HUES48 (cell line): Measurements from ENCODE around the gene SPI1.

Source experiments
- H3K27ac ChIP-seq: one replicate; pipeline ENCODE4 v1.7.0; 2013; ENCODE audit warnings: low read depth, low read length, inconsistent platforms
- H3K27me3 ChIP-seq: 2 replicates; pipeline ENCODE4 v1.6.1; 2013; ENCODE audit warnings: mild to moderate bottlenecking, low read length; ENCODE audit not compliant: control insufficient read depth, insufficient read depth
- H3K36me3 ChIP-seq: 2 replicates; pipeline ENCODE4 v1.6.1; 2013; ENCODE audit warnings: low read length; ENCODE audit not compliant: control insufficient read depth, insufficient read depth
- H3K4me1 ChIP-seq: 2 replicates; pipeline ENCODE4 v1.6.1; 2013; ENCODE audit warnings: mild to moderate bottlenecking, low read length; ENCODE audit not compliant: control insufficient read depth, insufficient read depth
- H3K4me3 ChIP-seq: 2 replicates; pipeline ENCODE4 v1.5.1; 2013; ENCODE audit warnings: mild to moderate bottlenecking, low read depth, low read length
- H3K9ac ChIP-seq: 2 replicates; pipeline ENCODE4 v1.6.1; 2013; ENCODE audit warnings: mild to moderate bottlenecking, low read depth, low read length, moderate library complexity
- H3K9me3 ChIP-seq: 2 replicates; pipeline ENCODE4 v1.6.1; 2013; ENCODE audit warnings: low read length; ENCODE audit not compliant: control insufficient read depth, insufficient read depth

SPI1 gene

DNA sequence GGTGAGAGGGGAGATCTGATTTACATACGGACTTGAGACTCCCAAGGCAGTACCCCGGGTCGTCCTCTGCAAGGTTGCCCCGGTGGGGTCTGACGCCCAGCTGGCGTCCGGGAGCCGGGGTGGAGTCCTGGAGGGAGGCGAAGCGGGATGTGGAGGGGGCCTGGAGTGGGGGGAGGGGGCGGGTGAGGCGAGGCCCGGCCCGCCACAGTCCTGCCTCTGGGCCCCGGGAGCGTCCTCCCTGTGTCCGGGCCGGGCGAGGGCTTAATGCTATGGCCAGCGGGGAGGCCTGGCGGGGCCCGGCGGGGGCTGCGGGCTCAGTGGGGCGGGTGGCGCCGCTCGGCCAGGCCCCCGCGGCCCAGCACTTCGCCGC lies 23.4 kb downstream of the SPI1 start:
- Histone ChIP-seq H3K4me1 (peaks cover 6% of the 10 kb centered on the region), H3K36me3 (no peaks in the 10 kb centered on the region), H3K9ac (no peak overlapping the region), H3K27ac (peak overlapping the region; percentile 40), H3K4me3 (peak overlapping the region; percentile 46), H3K9me3 (no peaks in the 10 kb centered on the region), H3K27me3 (no peaks in the 10 kb centered on the region)

DNA sequence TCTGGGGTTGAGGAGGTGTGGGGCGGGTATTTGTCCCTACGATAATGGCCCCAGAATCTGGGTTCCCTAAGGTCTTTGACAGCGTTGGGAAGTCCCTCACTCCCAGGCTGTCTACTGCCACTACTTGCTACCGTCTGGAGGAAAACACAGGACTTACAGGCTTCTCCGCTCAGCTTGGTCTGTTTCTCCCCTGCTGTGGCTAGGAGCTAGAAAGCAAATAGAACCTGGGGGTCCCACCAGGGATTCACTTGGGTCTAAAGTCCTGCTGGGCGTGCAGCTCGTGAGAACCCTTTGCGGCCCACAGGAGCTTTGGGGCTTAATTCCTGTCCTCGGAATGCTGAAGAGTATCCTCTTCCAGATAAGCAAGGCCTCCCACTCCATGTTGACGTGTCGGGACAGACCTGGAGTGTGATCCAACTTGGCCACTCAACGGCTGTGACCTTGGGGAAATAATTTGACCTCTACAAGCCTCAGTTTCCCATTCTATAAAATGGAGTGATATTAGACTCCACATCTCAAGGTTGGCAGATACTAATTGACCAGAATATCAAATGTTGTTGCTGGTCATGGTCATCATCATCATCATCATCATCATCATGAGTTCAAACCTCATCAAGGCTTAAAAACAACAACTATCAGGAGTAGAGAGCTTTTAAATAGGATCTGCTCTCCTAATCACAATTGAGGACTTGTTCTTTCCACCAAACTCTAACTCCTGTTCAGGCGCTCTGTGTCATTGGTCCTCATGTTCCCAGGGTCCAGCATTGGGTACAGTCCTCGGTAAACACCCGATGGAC lies 24.2 kb downstream of the SPI1 start:
- Histone ChIP-seq H3K36me3 (no peaks in the 10 kb centered on the region), H3K4me3 (peak overlapping the region; percentile 46), H3K27ac (no peak overlapping the region), H3K27me3 (no peaks in the 10 kb centered on the region), H3K9me3 (no peaks in the 10 kb centered on the region), H3K4me1 (peaks cover 6% of the 10 kb centered on the region), H3K9ac (no peak overlapping the region)

DNA sequence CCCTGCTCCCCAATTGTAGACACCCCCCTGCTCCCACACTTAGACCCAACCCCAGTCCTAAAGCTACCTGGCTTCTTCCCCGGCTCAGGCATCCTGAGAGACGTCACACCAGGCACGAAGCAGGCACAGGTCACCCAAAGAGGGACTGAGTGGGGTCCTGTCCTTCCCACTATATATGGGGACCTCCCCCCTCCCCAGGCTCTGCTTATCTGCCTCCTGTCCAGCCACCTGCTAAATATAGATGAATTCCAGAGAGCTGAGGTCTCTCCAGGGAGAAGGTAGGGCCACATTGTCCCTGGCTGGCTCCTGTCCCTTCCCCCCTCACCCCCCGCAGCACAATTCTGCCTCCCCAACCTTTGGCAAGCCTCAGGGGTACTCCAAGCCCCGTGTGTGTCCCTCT lies 25.8 kb downstream of the SPI1 start, which contains the start of gene MYBPC3:
MYBPC3 (minus strand) TSS at position 147 of the 400 bp plus-strand sequence; CDS start at position 92, 55 bp downstream.
- H3K4me3 ChIP-seq: no peak within 1 kb of the TSS
- no peak within 1 kb of the TSS for H3K9ac ChIP-seq
- H3K27me3 ChIP-seq: no peaks in the 10 kb centered on the region
- H3K9me3 ChIP-seq: no peaks in the 10 kb centered on the region
- peaks cover 6% of the 10 kb centered on the region for H3K4me1 ChIP-seq
- H3K27ac ChIP-seq: no peak within 1 kb of the TSS
- H3K36me3 ChIP-seq: no peaks in the 10 kb centered on the region

DNA sequence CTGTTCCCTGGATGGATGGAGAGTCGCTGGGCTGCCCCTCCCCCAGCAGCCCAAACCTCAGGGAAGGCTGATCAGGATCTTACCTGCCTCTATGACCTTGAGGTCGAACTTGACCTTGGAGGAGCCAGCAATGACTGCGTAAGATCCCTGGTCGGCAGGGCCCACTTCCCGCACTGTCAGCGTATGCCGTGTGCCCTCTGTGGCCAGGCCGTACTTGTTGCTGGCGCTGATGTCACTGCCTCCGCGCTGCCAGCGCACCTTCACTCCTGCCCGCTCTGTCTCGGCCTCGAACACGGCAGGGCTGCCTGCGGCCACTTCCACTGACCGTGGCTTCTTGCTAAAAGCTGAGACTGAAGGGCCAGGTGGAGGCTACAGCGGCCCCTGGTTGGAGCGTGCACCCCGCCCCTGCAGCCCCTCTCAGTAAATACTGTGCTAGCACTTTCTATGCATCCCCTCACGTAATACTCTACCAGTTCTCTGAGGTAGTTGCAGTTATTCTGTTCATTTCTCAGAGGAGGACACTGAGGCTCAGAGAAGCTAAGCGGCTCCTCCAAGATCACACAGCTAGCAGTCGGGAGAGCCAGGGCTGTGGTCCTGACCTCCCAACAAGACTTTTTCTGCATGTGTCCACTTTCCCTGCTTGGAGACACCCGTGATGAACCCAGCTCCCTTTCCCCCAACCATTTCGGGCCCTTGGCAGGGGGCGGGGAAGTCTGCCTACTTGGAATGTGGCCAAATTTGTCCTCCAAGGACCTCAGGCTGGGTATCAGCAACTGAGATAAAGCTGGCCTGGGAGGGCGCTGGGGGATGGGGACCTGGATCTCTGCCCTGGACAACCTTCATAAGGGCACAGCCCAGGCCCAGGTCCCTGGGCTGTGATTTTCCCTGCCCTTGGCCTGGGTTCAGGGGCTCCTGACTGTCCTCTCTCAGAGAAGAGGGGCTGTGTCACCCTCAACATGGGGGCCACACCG lies 26.9 kb downstream of the SPI1 start:
- Histone ChIP-seq H3K9me3 (no peaks in the 10 kb centered on the region), H3K9ac (0 out of 2 replicates have a peak overlapping the region, but pooled peaks have one; percentile 17), H3K4me1 (peaks cover 6% of the 10 kb centered on the region), H3K4me3 (no peak overlapping the region), H3K27ac (no peak overlapping the region), H3K36me3 (no peaks in the 10 kb centered on the region), H3K27me3 (no peaks in the 10 kb centered on the region)

DNA sequence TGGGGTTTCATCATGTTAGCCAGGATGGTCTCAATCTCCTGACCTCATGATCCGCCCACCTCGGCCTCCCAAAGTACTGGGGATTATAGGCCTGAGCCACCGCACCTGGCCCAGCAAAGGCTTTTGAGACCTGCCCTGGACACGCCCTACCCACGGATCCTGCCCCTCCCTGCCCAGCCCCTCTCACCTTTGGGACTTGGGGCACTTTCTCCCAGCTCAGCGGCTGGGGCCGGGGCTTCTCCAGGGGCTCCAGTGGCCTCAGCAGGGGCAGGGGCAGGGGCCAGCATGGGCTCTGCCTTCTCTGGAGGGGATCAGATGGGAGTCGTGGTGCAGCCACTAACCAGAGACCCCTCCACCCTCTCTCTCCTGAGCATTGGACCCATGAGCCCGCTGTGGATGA lies 28.0 kb downstream of the SPI1 start:
- Histone ChIP-seq H3K9me3 (no peaks in the 10 kb centered on the region), H3K4me3 (no peak overlapping the region), H3K9ac (no peak overlapping the region), H3K27ac (no peak overlapping the region), H3K27me3 (no peaks in the 10 kb centered on the region), H3K4me1 (peaks cover 6% of the 10 kb centered on the region), H3K36me3 (no peaks in the 10 kb centered on the region)

DNA sequence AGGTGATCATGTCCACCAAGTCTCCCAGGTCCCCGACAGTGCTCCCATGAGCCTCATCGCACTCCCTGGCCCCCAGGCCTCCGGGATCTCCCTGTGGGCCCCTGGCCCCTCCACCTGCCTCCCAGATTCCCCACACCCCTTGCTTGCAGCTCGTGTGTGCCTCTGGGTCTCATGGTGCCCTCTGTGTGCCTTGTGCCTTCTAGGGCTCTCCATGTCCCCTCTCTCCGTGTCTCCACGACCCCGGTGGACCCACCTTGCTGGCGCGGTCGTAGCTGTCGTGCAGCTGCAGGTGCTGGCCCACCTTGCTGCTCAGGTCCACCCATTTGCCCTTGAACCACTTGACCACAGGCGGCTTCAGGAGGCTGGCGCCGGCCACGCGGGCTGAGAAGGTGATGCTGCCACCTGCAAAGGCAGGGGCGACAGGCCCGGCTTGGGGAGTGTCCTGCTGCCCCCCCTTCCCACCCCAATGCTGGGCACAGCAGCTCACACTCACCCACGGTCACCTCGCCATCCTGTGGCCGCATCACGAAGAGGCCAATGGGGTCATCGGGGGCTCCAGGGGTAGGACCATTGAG lies 28.7 kb downstream of the SPI1 start:
- Histone ChIP-seq H3K9me3 (no peaks in the 10 kb centered on the region), H3K27ac (no peak overlapping the region), H3K27me3 (no peaks in the 10 kb centered on the region), H3K4me1 (peaks cover 6% of the 10 kb centered on the region), H3K9ac (no peak overlapping the region), H3K36me3 (no peaks in the 10 kb centered on the region), H3K4me3 (no peak overlapping the region)

DNA sequence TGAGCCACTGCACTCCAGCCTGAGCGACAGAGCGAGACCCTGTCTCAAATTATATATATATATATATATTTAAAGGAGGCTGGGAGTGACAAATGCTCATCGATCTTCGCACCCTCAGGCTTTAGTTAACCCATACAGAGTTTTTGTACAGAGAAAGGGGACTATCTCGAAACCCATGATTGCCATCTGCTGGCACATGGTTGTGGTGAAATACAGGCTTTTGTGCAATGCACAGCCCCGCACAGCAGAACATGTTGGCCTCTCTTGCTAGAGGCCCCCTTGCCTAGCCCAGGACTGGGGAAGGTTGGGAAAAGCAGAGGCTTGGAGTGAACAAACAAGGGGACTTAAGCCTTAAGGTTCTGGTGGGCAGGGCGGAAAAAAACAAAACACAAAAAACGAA lies 29.5 kb downstream of the SPI1 start:
- peaks cover 3% of the 10 kb centered on the region; the same call in 1 of the 2 replicates for H3K4me1 ChIP-seq
- H3K4me3 ChIP-seq: no peak overlapping the region
- H3K27ac ChIP-seq: no peak overlapping the region
- H3K9me3 ChIP-seq: no peaks in the 10 kb centered on the region
- H3K27me3 ChIP-seq: no peaks in the 10 kb centered on the region
- H3K36me3 ChIP-seq: no peaks in the 10 kb centered on the region
- H3K9ac ChIP-seq: no peak overlapping the region

DNA sequence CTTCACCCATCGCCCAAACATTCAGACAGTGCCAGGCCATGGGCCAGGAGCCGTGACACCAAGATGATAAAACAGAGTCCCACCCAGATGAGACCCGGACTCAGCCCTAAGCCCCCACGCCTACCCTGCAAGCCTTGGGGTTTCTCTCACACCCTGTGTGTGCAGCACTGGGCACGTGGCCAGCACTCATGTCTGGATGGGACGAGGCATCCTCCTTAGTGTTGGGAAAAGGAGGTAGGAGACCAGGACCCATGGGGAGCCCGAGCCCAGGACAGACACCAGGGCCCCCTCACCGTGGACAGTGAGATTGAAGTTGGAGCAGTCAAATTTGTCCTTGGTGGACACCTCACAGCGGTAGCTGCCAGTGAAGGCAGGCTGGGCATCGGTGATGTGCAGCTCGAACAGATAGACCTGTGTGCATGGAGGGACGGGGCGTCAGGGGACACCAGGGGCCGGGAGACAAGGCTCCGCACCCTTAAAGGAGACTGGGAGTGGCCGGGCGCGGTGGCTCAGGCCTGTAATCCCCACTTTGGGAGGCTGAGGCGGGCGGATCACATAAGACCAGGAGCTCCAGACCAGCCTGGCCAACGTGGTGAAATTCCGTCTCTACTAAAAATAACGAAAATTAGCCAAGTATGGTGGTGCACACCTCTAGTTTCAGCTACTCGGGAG lies 30.1 kb downstream of the SPI1 start:
- Histone ChIP-seq H3K27me3 (no peaks in the 10 kb centered on the region), H3K4me3 (no peak overlapping the region), H3K9ac (no peak overlapping the region), H3K9me3 (no peaks in the 10 kb centered on the region), H3K27ac (no peak overlapping the region), H3K36me3 (no peaks in the 10 kb centered on the region), H3K4me1 (peaks cover 3% of the 10 kb centered on the region; the same call in 1 of the 2 replicates)

DNA sequence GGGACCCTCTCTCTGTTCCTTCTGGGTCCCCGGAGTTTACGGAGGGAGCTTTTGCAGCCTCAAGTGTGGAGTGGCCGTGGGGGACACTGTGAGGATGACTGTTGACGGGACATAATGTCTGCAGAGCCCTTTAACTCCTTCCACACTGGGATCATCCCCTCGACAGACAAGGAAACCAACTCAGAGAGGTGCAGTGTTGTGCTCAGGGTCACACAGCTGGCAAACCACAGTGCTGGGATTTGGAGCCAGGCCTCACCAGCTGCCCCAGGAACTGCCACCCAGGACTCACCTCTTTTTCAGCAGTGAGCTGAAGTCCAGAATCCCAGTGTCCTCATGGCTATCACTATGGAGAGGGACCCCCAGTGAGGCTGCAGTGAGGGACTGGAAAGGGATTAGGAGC lies 31.2 kb downstream of the SPI1 start:
- no peak overlapping the region for H3K9ac ChIP-seq
- H3K4me1 ChIP-seq: peaks cover 3% of the 10 kb centered on the region; the same call in 1 of the 2 replicates
- no peaks in the 10 kb centered on the region for H3K36me3 ChIP-seq
- H3K4me3 ChIP-seq: no peak overlapping the region
- H3K27me3 ChIP-seq: no peaks in the 10 kb centered on the region
- H3K27ac ChIP-seq: no peak overlapping the region
- no peaks in the 10 kb centered on the region for H3K9me3 ChIP-seq

DNA sequence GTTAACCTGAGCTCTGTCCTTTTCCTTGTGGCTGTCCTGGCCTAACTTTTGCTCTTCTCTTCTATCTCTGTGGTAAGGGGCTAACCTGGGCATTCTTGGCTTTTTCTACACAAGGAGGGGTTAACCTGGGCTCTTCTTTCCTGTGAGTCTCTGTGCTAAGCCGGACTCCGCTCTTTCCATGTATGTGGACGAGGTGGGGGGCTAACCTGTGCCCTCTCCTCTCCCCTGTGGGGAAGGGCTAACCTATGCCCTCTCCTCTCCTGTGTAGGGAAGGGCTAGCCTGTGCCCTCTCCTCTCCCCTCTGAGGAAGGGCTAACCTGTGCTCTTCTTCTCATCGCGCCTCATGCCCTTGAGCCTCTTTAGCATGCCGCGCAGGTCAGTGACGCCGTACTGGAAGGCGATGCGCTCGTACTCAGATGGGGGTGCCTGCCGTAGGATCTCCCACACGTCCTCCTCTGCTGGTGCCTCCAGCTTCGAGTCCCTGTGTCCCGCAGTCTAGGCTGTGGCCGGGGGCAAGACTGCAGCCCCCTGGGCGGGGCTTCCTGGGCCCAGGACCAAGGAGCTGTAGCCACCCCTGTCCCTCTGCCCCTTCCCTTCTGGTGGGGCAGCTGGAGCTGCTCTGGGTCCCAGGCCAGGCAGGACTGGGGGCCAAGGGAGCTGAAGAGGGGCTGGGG lies 32.3 kb downstream of the SPI1 start:
- Histone ChIP-seq H3K36me3 (no peaks in the 10 kb centered on the region), H3K27ac (no peak overlapping the region), H3K4me3 (no peak overlapping the region), H3K9ac (no peak overlapping the region), H3K27me3 (no peaks in the 10 kb centered on the region), H3K9me3 (no peaks in the 10 kb centered on the region), H3K4me1 (peaks cover 1% of the 10 kb centered on the region; the same call in 1 of the 2 replicates)
